ENCODE results near the gene CNTNAP5.

Gene CNTNAP5

DNA sequence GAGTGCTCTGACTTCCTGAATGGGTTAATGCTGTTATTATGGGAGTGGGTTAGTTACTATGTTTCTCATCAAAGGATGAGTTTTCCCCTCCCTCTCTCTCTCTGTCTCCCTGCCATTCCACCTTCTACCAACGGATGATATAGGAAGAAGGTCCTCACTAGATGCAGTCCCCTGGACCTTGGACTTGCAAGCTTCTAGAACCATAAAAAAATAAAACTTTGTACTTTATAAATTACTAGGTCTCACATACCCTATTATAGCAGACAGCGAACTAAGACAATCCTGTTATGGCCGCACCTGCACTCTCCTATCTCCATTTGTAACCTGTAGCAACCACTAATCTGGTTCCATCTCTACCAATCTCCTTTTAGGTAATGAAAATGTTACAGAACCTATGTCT lies 564.9 kb downstream of the CNTNAP5 start:
- no peak for DNase-seq (ENCODE audit: low read depth in 1 of 2, low spot score in 1 of 2)

- no peak for DNase-seq (ENCODE audit: low read depth in 1 of 2, low spot score in 1 of 2)
These were observed 577.7 kb downstream of the CNTNAP5 start for GRCh38 chr2:124602759-124603158.

DNA sequence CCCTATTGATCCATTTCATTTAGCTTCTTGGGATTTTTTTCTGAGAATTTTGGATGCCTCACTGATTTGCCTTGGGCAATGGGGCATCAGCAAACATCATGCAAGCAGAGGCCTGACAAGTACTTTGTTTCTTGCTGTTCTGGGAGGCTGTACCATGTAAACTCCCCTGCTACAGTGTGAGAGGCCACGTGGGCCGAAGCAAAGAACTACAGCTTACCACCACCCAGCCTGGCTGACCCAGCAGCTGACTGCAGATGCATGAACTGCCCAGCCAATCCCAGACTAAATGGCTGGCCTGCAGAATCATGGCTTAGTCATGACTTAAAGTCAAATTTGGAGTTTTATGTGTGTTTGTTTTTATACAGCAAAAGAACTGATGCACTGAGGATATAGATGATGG lies 579.9 kb downstream of the CNTNAP5 start:
- DNase-seq (ENCODE audit: low read depth in 1 of 2, low spot score in 1 of 2) = no peak

GRCh38 chr2:124607679-124608078 lies 582.6 kb downstream of the CNTNAP5 start:
- no peak for DNase-seq (ENCODE audit: low read depth in 1 of 2, low spot score in 1 of 2)

DNA sequence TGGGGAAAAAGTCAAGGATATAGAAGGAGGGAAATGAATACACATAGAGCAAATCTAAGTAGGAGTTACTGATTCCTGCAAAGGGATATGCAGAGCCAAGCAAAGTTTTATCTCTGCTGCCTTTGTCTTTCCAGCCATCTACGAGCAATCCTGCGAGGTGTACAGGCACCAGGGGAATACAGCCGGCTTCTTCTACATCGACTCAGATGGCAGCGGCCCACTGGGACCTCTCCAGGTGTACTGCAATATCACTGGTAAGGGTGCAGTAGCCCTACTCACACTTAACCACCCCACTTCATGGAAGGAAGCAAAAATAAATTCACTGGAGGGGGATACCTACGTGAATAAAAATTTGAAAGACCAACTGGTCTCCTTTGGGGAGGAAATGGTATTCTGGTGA lies 584.6 kb downstream of the CNTNAP5 start:
- DNase-seq (ENCODE audit: low read depth in 1 of 2, low spot score in 1 of 2) = no peak

- no peak for DNase-seq (ENCODE audit: low read depth in 1 of 2, low spot score in 1 of 2)
These were observed 585.1 kb downstream of the CNTNAP5 start for GRCh38 chr2:124610141-124610540.

- DNase-seq (ENCODE audit: low read depth in 1 of 2, low spot score in 1 of 2) = no peak
These were observed 585.8 kb downstream of the CNTNAP5 start for GRCh38 chr2:124610866-124611265.

GRCh38 chr2:124623560-124623959 lies 598.5 kb downstream of the CNTNAP5 start:
- DNase-seq (ENCODE audit: low read depth in 1 of 2, low spot score in 1 of 2) = no peak

GRCh38 chr2:124625561-124625960 lies 600.5 kb downstream of the CNTNAP5 start:
- no peak for DNase-seq (ENCODE audit: low read depth in 1 of 2, low spot score in 1 of 2)

DNA sequence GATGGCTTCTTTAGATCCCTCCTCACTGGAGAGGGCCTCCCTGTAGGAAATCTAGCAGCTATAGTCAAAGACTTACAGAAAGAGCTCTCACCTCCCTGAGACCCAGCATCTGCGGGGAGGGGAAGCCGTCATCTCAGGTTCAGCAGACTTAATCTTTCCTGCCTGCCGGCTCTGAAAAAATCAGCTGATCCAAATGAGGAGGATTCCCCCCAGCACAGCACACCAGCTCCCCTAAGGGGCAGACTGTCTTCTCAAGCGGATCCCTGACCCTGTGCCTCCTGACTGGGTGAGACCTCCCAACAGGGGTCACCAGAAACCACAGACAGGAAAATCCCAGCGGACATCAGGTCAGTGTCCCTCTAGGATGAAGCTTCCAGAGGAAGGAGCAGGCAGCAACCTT lies 601.9 kb downstream of the CNTNAP5 start:
- no peak for DNase-seq (ENCODE audit: low read depth in 1 of 2, low spot score in 1 of 2)

DNA sequence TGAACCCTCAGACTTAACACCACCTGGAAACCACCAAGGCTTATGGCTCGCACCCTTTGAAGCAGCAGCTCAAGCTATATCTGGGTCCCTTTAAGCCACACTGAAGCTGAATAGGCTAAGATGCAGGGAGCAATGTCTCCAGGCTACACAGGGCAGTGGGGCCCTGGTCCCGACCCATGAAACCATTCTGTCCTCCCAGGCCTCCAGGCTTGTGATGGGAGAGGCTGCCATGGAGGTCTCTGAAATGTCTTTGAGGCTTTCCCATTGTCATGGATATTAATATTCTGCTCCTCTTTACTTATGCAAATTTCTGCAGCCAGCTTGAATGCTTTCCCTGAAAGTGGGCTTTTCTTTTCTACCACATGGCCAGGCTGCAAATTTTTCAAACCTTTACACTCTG lies 608.7 kb downstream of the CNTNAP5 start:
- no peak for DNase-seq (ENCODE audit: low read depth in 1 of 2, low spot score in 1 of 2)

GRCh38 chr2:124639524-124639923 lies 614.4 kb downstream of the CNTNAP5 start:
- DNase-seq (ENCODE audit: low read depth in 1 of 2, low spot score in 1 of 2) = no peak

GRCh38 chr2:124640221-124640750 lies 615.2 kb downstream of the CNTNAP5 start:
- DNase-seq (ENCODE audit: low read depth in 1 of 2, low spot score in 1 of 2) = no peak

DNA sequence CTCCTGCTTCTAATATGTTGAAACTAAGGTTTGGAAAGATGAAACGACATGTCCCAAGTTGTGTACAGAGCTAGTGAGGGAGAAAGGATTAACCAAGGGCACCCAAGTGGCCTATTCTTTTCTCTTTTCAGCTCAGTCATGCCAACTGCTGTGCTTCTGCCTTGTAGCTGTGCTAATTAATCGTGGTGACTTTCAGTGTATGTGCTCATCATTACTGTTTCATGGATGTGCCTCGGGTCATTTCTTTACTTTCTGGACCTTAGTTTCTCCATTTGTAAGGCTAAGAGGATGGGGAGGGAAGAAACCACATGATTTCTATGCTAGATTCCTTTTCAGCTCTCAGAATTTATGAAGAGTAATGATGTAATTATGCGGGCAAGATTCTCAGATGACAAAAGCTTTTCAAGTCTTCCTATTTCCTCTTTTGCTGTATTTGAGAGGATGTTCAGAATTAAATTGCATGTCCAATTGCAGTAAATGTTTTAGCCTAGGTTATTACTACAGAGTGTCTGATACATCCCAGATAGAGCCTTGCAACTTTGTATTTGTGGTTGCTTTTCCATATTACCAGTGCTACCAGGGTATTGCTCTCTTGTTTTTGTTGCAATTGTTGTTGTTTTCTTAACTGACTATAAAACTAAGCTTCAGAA lies 621.2 kb downstream of the CNTNAP5 start:
- no peak for DNase-seq (ENCODE audit: low read depth in 1 of 2, low spot score in 1 of 2)

GRCh38 chr2:124647245-124647644 lies 622.2 kb downstream of the CNTNAP5 start:
- DNase-seq (ENCODE audit: low read depth in 1 of 2, low spot score in 1 of 2) = no peak

GRCh38 chr2:124647663-124648062 lies 622.6 kb downstream of the CNTNAP5 start:
- DNase-seq (ENCODE audit: low read depth in 1 of 2, low spot score in 1 of 2) = no peak

DNA sequence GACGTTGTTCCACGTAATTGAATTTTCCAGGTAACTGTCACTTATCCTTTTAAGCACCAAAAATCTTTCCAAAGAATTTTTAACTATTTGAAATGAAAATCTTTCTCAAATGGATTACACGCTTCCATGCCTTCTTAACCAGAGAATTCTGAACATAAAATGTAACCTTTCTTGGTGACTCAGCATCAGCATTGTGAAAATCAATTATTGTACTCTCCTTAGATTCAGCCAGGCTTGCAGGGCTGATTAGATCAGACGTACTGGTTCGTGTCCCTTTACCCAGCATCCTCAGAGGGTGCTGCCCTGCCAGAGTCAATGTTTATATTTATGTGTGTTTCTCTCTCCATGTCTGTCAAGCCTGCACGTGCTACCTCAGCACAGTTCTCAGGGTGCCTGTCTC lies 623.9 kb downstream of the CNTNAP5 start:
- DNase-seq (ENCODE audit: low read depth in 1 of 2, low spot score in 1 of 2) = no peak

DNA sequence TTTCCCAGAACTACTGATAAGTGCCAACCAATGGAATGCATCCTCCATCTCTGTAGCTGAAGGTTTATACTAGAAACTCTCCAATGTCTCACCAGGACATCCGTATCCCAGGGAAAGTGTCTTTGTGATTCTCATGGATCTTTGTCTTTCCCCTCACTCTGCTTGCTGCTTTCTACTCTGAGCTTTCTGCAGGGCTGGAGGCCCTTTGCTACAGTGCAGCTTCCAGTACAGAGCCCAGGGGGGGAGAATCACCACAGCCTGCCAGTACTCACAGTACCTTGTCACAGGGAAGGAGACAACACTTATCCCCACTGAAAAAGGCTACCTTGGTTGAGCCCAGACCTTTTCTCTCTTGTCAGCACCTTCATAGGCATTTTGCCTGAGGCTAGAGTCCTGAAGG lies 627.0 kb downstream of the CNTNAP5 start:
- no peak for DNase-seq (ENCODE audit: low read depth in 1 of 2, low spot score in 1 of 2)

DNA sequence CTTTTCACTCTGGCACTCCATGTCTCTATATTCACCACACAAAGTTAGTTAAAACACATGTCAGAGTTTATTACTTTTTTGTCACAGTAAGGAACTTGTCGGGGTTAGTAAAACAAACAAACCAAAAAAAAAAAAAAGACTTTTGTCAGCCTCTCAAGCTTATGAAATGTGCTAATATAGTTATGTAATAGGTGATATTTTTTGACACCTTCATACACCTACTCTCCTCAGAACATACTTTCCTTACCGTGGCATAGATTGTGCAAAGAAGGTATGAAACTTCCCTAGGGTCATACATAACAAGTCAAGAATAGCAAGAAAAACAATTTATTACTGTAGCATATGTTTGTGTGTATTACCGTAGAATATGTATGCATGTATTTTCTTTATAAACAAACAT lies 633.3 kb downstream of the CNTNAP5 start:
- DNase-seq (ENCODE audit: low read depth in 1 of 2, low spot score in 1 of 2) = no peak

DNA sequence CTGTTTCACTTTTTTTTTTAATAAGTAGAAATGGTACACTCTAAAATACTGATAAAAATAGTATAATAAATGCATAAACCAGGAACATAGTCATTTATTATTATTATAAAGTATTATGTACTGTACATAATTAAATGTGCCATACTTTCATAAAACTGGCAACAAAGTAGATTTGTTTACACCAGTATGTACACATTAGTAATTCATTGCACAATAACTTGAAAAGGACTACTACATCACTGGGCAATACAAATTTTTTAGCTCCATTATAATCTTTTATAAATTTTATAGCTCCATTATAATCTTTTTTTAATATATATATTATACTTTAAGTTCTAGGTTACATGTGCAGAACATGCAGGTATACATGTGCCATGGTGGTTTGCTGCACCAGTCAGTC lies 636.5 kb downstream of the CNTNAP5 start:
- no peak for DNase-seq (ENCODE audit: low read depth in 1 of 2, low spot score in 1 of 2)

- no peak for DNase-seq (ENCODE audit: low read depth in 1 of 2, low spot score in 1 of 2)
These were observed 638.0 kb downstream of the CNTNAP5 start for GRCh38 chr2:124662946-124663644.

GRCh38 chr2:124663645-124663997 lies 638.5 kb downstream of the CNTNAP5 start:
- no peak for DNase-seq (ENCODE audit: low read depth in 1 of 2, low spot score in 1 of 2)

- no peak for DNase-seq (ENCODE audit: low read depth in 1 of 2, low spot score in 1 of 2)
These were observed 639.3 kb downstream of the CNTNAP5 start for GRCh38 chr2:124664363-124664762.
